AG04449 (cell line): ENCODE measurements around the gene NPTXR.
"Not testable (repeated sequence)": the region's sequence is repeated elsewhere in the genome, so short reads cannot be mapped to it uniquely, and the experiment has no call there.

Experiments
- CTCF ChIA-PET: fragments of 350-600 bp; formaldehyde crosslinking; extraction: SDS; loops from one replicate; lab custom pipeline; 2021; ENCODE audit warnings: antibody characterized with exemption; lab: Yijun Ruan, JAX
- POLR2A ChIA-PET: fragments of 400-600, 350-600 bp; formaldehyde crosslinking; extraction: SDS; loops from one replicate; lab custom pipeline; 2020; ENCODE audit warnings: antibody characterized with exemption, inconsistent platforms; lab: Yijun Ruan, JAX
- DNase-seq: peaks from one replicate; pipeline ENCODE4 v3.0.0-alpha.2; 2010; ENCODE audit warnings: low read depth, low spot score
- H3K4me3 ChIP-seq: 2 replicates; pipeline ENCODE4 v1.5.1; 2011; ENCODE audit warnings: low read depth, mild to moderate bottlenecking, control low read depth, low read length
- TF ChIP-seq, protein P1 (sequence below): IDR thresholded peaks from one replicate; pipeline ENCODE4 v1.5.1; 2011; ENCODE audit warnings: mild to moderate bottlenecking, moderate library complexity, low read length, control low read depth, inconsistent platforms; ENCODE audit not compliant: insufficient read depth; ENCODE audit errors: missing control alignments

NPTXR gene

DNA sequence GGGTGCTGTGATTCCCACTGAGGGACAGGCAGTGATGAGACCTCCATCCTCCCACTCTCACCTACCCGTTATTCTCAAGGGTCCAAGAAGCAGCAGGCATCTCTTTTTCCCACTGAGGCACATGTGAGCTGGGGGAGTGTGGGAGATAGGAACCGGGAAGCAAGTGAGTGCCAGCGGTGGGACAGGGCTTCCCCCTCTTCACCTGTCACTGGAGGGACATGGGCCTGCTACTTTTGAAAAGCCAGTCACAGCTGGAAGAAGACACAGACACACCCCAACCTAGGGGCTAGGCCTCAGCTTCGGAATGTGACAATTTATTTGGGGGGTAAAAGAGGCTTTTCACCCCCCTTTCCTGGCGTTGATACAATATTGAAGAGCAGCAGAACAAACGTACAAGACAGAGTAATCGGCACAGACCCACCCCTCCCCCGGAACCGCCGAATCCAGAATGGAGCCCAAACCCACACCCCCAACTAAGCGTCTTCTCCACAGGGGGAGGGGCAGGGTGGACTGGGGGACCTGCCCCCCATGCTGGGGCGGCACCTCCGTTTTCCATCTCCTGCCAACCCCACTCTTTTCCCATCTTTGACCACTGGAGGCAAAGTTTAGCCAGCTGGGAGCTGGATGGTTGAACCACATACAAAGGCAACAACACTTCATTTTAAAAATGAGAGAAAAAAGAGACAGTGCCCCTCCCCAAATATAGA, 17.5 kb upstream of the NPTXR start:
- POLR2A ChIA-PET: interaction anchor here (0.8 to 1.3 kb wide), 3 partner anchors 8 to 11 kb away, joined by 3 to 5 read pairs (median 4); partner anchors contain the start of gene CBX6
- TF ChIP-seq, protein P1, sequence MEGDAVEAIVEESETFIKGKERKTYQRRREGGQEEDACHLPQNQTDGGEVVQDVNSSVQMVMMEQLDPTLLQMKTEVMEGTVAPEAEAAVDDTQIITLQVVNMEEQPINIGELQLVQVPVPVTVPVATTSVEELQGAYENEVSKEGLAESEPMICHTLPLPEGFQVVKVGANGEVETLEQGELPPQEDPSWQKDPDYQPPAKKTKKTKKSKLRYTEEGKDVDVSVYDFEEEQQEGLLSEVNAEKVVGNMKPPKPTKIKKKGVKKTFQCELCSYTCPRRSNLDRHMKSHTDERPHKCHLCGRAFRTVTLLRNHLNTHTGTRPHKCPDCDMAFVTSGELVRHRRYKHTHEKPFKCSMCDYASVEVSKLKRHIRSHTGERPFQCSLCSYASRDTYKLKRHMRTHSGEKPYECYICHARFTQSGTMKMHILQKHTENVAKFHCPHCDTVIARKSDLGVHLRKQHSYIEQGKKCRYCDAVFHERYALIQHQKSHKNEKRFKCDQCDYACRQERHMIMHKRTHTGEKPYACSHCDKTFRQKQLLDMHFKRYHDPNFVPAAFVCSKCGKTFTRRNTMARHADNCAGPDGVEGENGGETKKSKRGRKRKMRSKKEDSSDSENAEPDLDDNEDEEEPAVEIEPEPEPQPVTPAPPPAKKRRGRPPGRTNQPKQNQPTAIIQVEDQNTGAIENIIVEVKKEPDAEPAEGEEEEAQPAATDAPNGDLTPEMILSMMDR: peak; percentile 24
- DNase-seq: no peak
- CTCF ChIA-PET: interaction anchor here (1.0 to 16.6 kb wide), 5 partner anchors 8 to 142 kb away, joined by 3 to 216 read pairs (median 16); partner anchors contain the start of gene CBX6
- no peak overlapping the region for H3K4me3 ChIP-seq

DNA sequence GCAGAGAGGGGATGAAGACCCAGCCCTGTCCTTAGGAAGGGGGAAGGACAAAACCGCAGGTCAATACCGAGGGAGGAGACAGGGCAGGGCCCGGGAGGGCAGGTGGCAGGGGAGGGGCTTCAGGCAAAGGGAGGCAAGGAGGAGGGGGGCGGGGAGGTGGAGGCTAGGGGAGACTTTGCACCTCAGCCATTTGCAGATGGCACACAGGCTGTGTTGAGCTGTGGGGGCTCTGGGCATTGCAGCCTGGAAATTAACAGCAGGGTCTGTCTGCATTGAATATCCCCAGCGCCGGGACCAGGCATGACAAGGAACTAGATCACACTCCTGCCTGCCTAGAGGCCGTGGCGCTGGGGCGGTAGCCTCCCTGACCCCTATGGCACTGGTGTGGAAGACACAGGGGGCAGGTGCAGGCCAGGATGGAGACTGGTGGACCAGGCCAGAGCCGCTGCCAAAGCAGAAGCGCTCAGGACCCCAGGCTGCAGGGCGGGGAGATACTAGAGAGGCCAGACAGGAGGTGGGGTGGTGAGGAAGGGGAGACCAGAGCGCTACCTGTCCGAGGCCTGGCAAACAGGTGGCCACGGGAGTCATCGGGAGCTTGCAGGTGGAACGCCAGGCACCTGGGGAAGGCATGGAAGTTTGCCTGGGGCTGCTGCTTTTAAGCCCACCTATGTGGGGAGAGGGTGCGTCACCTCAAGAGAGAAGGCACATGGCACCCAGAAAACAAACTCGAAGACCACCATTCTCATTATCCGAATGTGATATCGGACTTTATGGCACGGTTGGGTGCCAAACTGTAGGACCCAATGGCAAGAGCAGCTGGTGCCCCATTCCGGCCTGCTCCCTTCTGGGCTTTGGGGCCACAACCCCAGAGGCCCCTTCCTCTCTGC, 16.7 kb upstream of the NPTXR start:
- CTCF ChIA-PET: interaction anchor here (1.0 to 16.6 kb wide), 4 partner anchors 8 to 142 kb away, joined by 5 to 216 read pairs (median 79); partner anchors contain the start of gene CBX6
- TF ChIP-seq, protein P1: no peak
- POLR2A ChIA-PET: interaction anchor here (0.8 to 1.0 kb wide), 2 partner anchors 7 to 9 kb away, joined by 4 to 5 read pairs; no protein-coding TSS in a partner anchor
- H3K4me3 ChIP-seq: no peak overlapping the region
- DNase-seq: no peak

DNA sequence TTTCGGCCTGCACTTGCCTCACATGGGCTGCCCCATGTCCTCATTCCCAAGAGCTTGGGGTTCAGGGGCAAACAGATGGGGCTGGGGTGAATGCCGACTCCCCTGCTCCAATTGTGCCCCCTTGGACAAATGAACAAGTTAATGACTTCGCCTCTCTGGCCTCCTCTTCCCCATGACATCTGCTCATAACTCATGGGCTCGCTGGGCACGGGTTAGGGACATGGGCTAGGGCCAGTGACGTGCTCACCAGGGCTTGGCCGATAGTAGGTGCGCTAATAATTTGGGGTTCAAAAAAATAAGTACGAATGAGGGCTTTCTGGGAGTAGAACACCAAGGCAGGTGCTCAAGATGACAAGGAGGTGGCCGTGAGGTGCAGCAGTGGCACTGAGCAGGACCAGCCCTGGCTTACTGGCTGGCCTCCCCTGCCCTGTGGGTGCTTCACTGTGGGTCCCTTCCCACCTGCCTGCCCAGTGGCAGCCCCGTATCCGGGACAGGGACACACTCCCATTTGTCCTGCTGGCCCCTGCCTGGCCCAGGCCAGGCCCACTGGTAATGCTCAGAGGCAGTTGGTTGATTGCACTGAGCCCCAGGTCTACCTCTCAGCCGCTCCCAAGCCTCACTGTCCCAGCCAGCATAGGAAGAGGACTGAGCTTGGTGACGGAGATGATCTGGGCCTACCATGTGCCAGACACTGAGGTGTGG, 15.9 kb upstream of the NPTXR start:
- ChIA-PET CTCF (interaction anchor here (1.0 to 16.6 kb wide), 5 partner anchors 7 to 144 kb away, joined by 3 to 216 read pairs (median 16); partner anchors contain the start of gene CBX6), POLR2A (interaction anchor here (1.2 kb wide), 1 partner anchor 9 kb away, joined by 3 read pairs; no protein-coding TSS in a partner anchor)
- DNase-seq: no peak
- TF ChIP-seq, protein P1: no peak
- H3K4me3 ChIP-seq: no peak overlapping the region

DNA sequence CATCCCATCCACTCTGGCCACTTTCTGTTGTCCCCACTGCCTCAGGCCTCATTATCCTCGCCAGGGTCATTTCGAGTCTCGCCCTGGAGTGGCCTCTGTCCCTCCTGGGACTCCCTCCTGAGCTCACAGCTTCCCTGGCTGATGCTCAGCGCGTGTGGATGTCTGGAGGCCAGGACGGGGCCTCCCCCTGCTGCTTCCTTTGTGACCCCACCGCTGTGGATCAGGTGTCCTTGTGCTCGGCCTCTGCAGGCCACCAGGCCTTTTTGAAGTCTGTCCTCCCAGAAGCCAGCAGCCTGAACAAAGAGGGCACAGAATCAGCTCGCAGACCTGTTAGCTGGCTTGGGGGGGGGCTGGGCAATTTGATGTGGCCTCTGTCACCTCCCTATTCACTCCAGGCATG, 14.7 kb upstream of the NPTXR start:
- ChIA-PET CTCF (interaction anchor here (1.0 to 16.6 kb wide), 5 partner anchors 11 to 145 kb away, joined by 3 to 216 read pairs (median 5); partner anchors contain the start of gene CBX6), POLR2A (interaction anchor here (1.2 kb wide), 1 partner anchor 8 kb away, joined by 3 read pairs; no protein-coding TSS in a partner anchor)
- H3K4me3 ChIP-seq: no peak overlapping the region
- TF ChIP-seq, protein P1: no peak
- no peak for DNase-seq

DNA sequence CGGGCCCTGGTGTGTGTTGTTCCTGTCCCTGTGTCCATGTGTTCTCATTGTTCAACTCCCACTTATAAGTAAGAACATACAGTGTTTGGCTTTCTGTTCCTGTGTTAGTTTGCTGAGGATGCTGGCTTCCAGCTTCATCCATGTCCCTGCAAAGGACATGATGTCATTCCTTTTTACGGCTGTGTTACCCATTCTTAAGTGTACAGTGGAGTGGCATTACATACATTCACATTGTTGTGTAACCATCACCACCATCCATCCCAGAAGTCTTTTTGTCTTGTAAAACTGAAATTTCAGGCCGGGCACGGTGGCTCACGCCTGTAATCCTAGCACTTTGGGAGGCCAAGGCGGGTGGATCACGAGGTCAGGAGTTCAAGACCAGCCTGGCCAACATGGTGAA, 10.6 kb upstream of the NPTXR start:
- CTCF ChIA-PET: interaction anchor here (2.0 to 16.6 kb wide), 4 partner anchors 7 to 86 kb away, joined by 7 to 216 read pairs (median 79); partner anchors contain the start of genes CBX6 and NPTXR
- POLR2A ChIA-PET, H3K4me3 ChIP-seq, DNase-seq: not testable (repeated sequence)

DNA sequence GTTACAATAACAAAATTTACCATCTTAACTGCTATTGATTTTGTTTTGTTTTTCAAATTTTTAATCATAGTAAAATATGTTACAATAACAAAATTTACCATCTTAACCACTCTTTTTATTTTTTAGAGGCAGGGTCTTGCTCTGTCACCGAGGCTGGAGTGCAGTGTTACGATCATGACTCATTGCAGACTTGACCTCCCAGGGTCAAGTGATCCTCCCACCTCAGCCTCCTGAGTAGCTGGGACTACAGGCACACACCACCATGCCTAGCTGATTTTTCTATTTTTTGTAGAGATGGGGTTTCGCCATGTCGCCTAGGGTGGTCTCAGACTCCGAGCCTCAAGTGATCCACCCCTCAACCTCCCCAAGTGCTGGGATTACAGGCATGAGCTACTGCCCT, 10.1 kb upstream of the NPTXR start:
- CTCF ChIA-PET: interaction anchor here (0.7 to 16.6 kb wide), 6 partner anchors 7 to 85 kb away, joined by 3 to 216 read pairs (median 12); partner anchors contain the start of genes CBX6 and NPTXR
- H3K4me3 ChIP-seq, DNase-seq, POLR2A ChIA-PET: not testable (repeated sequence)
